Mucosa of rectum (tissue), 2 donors: ENCODE measurements around the gene KCNAB1.

ENCODE experiments used
- H3K27ac ChIP-seq, 2 donors: one replicate each; pipeline ENCODE4 v1.7.0; 2013; ENCODE audit warnings: inconsistent platforms in 2 of 2, low read depth in 2 of 2, low read length in 2 of 2
- H3K27me3 ChIP-seq, 2 donors: one replicate each; pipeline ENCODE4 v1.7.0; 2013; ENCODE audit warnings: low read length in 2 of 2; ENCODE audit not compliant: control insufficient read depth in 2 of 2, insufficient read depth in 2 of 2
- H3K36me3 ChIP-seq, 2 donors: one replicate each; pipeline ENCODE4 v1.7.0; 2013; ENCODE audit warnings: low read length in 2 of 2; ENCODE audit not compliant: control insufficient read depth in 2 of 2, insufficient read depth in 2 of 2
- H3K4me1 ChIP-seq, 2 donors: one replicate each; pipeline ENCODE4 v1.7.0; 2013; ENCODE audit warnings: low read length in 2 of 2, mild to moderate bottlenecking in 1 of 2; ENCODE audit not compliant: control insufficient read depth in 2 of 2, insufficient read depth in 2 of 2
- H3K4me3 ChIP-seq, 2 donors: one replicate each; pipeline ENCODE4 v1.7.0; 2013; ENCODE audit warnings: low read length in 2 of 2
- H3K9ac ChIP-seq, 2 donors: one replicate each; pipeline ENCODE4 v1.7.0; 2013; ENCODE audit warnings: low read length in 2 of 2, low read depth in 1 of 2, mild to moderate bottlenecking in 1 of 2
- H3K9me3 ChIP-seq, 2 donors: one replicate each; pipeline ENCODE4 v1.7.0; 2013; ENCODE audit warnings: low read length in 2 of 2; ENCODE audit not compliant: control insufficient read depth in 2 of 2
- donor health status: healthy.
- donor health status: Normal muscosa, but diverticular disease.

KCNAB1 gene

GRCh38 chr3:156407617-156408225, 287.3 kb downstream of the KCNAB1 start:
- Histone ChIP-seq H3K36me3 (no peaks in the 10 kb centered on the region), H3K9me3 (no peaks in the 10 kb centered on the region), H3K4me1 (no peaks in the 10 kb centered on the region), H3K9ac (no peak overlapping the region), H3K27me3 (peaks cover 0 to 2% of the 10 kb centered on the region in 2 donors), H3K4me3 (no peak overlapping the region), H3K27ac (no peak overlapping the region)

- Histone ChIP-seq H3K4me1 (no peaks in the 10 kb centered on the region), H3K36me3 (no peaks in the 10 kb centered on the region), H3K9me3 (no peaks in the 10 kb centered on the region), H3K27ac (no peak overlapping the region), H3K4me3 (no peak overlapping the region), H3K27me3 (peaks cover 0 to 3% of the 10 kb centered on the region in 2 donors), H3K9ac (no peak overlapping the region)
Observed at GRCh38 chr3:156409694-156410093, 289.3 kb downstream of the KCNAB1 start.

- Histone ChIP-seq H3K36me3 (no peaks in the 10 kb centered on the region), H3K27ac (no peak overlapping the region)
Observed at GRCh38 chr3:156412600-156412999, 292.2 kb downstream of the KCNAB1 start.

GRCh38 chr3:156413293-156413892, 293.0 kb downstream of the KCNAB1 start:
- no peaks in the 10 kb centered on the region for H3K9me3 ChIP-seq
- H3K27me3 ChIP-seq: peaks cover 0 to 3% of the 10 kb centered on the region in 2 donors
- H3K4me1 ChIP-seq: no peaks in the 10 kb centered on the region
- H3K9ac ChIP-seq: no peak overlapping the region
- no peaks in the 10 kb centered on the region for H3K36me3 ChIP-seq
- no peak overlapping the region for H3K27ac ChIP-seq
- no peak overlapping the region for H3K4me3 ChIP-seq

More at GRCh38 chr3:156412600-156412999, 292.2 kb downstream of the KCNAB1 start:
- Histone ChIP-seq H3K4me3 (no peak overlapping the region), H3K27me3 (peaks cover 0 to 3% of the 10 kb centered on the region in 2 donors), H3K9ac (no peak overlapping the region), H3K9me3 (no peaks in the 10 kb centered on the region), H3K4me1 (no peaks in the 10 kb centered on the region)

- H3K27me3 ChIP-seq: peaks cover 0 to 3% of the 10 kb centered on the region in 2 donors
- H3K9me3 ChIP-seq: no peaks in the 10 kb centered on the region
- no peak overlapping the region for H3K4me3 ChIP-seq
- H3K27ac ChIP-seq: no peak overlapping the region
- no peaks in the 10 kb centered on the region for H3K36me3 ChIP-seq
- no peak overlapping the region for H3K9ac ChIP-seq
- H3K4me1 ChIP-seq: no peaks in the 10 kb centered on the region
Observed at GRCh38 chr3:156416846-156417558, 296.6 kb downstream of the KCNAB1 start.

GRCh38 chr3:156417559-156418132, 297.3 kb downstream of the KCNAB1 start:
- peaks cover 0 to 2% of the 10 kb centered on the region in 2 donors for H3K27me3 ChIP-seq
- H3K4me3 ChIP-seq: no peak overlapping the region
- no peaks in the 10 kb centered on the region for H3K9me3 ChIP-seq
- H3K9ac ChIP-seq: no peak overlapping the region
- no peaks in the 10 kb centered on the region for H3K4me1 ChIP-seq
- no peaks in the 10 kb centered on the region for H3K36me3 ChIP-seq
- no peak overlapping the region for H3K27ac ChIP-seq

GRCh38 chr3:156418428-156418827, 298.1 kb downstream of the KCNAB1 start:
- H3K27ac ChIP-seq: no peak overlapping the region

GRCh38 chr3:156421534-156421933, 301.2 kb downstream of the KCNAB1 start:
- Histone ChIP-seq H3K4me1 (no peaks in the 10 kb centered on the region), H3K4me3 (no peak overlapping the region), H3K27me3 (no peaks in the 10 kb centered on the region), H3K9ac (no peak overlapping the region), H3K36me3 (no peaks in the 10 kb centered on the region), H3K9me3 (no peaks in the 10 kb centered on the region), H3K27ac (no peak overlapping the region)

More at GRCh38 chr3:156418428-156418827, 298.1 kb downstream of the KCNAB1 start:
- Histone ChIP-seq H3K9me3 (no peaks in the 10 kb centered on the region), H3K36me3 (no peaks in the 10 kb centered on the region), H3K9ac (no peak overlapping the region), H3K4me3 (no peak overlapping the region), H3K4me1 (no peaks in the 10 kb centered on the region), H3K27me3 (no peaks in the 10 kb centered on the region)

- no peak overlapping the region for H3K9ac ChIP-seq
- no peak overlapping the region for H3K27ac ChIP-seq
- H3K4me1 ChIP-seq: no peaks in the 10 kb centered on the region
- no peak overlapping the region for H3K4me3 ChIP-seq
- H3K9me3 ChIP-seq: no peaks in the 10 kb centered on the region
- no peaks in the 10 kb centered on the region for H3K36me3 ChIP-seq
- H3K27me3 ChIP-seq: no peaks in the 10 kb centered on the region
Observed at GRCh38 chr3:156424758-156425157, 304.4 kb downstream of the KCNAB1 start.

- H3K9me3 ChIP-seq: no peaks in the 10 kb centered on the region
- H3K27ac ChIP-seq: no peak overlapping the region
- no peak overlapping the region for H3K9ac ChIP-seq
- H3K27me3 ChIP-seq: no peaks in the 10 kb centered on the region
- H3K4me3 ChIP-seq: no peak overlapping the region
- no peaks in the 10 kb centered on the region for H3K4me1 ChIP-seq
- H3K36me3 ChIP-seq: no peaks in the 10 kb centered on the region
Observed at GRCh38 chr3:156425651-156426050, 305.3 kb downstream of the KCNAB1 start.
